GM21423 (cell line): ENCODE measurements around the gene GALNT12.
A peak's percentile ranks its signal among the peaks of the same experiment; 100 is the strongest.

Experiments
- ATAC-seq: cut with Tn5 transposase; IDR thresholded peaks from one replicate; pipeline ENCODE4 v1.9.1; 2021; ENCODE audit warnings: mild to moderate bottlenecking, moderate library complexity; ENCODE audit not compliant: unreplicated experiment

The GALNT12 gene

GRCh38 chr9:98781588-98782383 lies 25.7 kb upstream of the GALNT12 start:
- no peak for ATAC-seq

- no peak for ATAC-seq
Measured at GRCh38 chr9:98783518-98784226, 23.8 kb upstream of the GALNT12 start.

DNA sequence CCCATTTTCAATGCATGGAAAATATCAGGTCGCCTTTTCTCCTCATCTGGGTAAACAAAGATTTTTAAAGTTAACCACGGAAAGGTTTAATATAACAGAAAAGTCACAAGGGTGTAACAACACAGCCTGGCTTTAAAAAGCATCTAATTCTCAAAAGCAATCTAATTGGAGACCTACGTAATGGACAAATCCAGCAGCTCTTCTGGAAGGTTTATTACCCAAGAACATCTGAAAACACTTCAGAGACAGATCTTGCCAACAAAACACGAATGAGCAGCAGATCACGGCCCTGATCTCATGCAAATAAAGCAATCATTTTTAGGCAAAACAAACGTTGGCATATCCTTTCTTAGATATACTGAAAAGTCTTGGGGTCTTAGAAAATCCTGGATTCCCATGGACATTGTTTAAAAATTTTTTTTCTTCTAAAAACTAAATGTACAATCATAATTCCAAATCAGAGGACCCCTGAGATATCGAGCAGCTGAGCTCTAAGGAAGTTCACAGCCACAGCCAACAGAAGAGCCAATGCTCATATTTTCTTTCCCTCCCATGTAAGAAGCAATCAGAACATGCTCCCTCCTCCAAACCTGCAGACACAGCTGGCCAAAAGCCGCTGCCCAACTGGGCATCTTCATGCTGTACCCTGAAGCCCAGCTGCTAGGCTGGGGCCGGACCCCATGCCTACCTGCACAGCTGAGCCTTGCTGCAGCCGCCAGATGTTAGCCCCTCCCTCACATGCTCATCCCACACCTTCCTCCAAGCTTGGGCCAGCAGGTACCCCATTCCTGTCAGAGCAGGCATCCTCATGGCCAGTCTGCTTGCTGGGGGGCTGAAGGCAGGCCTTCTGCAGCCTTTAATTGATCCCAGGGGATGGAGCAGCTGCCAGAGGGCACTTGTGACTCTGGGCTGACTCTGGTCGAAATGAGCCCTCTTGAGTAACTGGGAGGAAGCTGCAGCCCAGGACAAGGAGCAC lies 22.4 kb upstream of the GALNT12 start:
- no peak for ATAC-seq

DNA sequence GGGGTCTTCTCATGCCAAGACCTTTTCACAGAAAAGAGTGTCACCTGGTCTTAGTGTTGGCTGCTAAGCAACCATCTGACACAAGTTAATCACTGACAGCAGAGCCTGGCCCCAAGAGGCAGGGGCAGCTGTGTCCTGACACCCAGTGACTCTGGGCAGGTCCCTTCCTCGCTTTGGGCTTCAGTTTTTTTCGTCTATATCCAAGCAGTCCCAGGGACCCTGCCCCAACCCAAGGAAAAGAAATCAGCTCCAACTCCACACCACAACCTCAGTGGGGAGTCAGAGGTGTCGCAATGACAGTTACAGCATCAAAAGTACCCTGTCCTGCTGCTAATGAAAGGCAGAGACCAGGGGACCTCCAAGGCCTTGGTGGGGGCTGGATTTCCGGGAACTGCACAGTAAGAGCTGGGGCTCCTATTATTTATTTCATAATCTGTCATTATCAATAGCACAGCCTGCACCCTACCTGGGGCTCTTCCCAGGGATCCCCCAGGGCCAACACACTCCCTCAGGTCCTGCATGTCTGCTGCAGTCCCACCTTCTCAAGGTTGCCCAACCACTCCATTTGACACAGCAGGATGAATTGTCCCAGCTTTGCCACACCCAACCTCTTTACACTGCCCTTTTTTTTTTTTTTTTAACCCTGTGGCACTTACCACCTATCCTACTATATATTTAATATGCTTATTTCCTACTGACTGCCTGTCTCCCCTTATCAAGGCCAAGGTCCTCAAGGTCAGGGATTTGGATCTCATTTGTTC lies 20.5 kb upstream of the GALNT12 start:
- ATAC-seq: no peak

- no peak for ATAC-seq
Measured at GRCh38 chr9:98787766-98788335, 19.6 kb upstream of the GALNT12 start.

DNA sequence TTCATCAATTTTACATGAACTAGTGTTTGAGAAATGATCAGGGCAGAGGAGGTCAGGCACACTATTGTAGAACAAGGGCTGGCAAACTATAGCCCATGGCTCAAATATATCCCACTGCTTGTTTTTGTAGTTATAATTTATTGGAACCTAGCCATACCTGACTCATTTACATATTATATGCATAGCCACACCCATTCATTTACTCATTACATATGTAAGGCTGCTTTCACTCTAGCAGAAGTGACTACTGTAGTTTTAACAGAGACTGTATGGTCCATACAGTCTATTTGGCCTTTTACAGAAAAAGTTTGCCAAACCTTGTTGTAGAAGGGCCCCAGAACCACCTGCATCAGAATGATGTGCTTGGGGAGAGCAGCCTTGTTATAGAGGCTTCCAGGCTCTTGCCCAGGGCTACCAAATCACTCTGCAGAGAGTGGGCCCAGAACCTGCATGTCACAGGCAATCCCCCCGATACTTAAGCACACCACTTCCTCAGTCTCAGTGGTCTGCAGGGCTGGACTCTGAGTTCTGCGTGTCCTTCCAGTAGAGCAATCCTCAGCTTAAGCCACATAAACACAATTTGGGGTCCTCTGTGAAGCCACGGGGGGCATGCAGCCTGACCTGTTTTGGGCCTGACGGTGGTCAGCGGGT lies 17.9 kb upstream of the GALNT12 start:
- ATAC-seq: no peak

GRCh38 chr9:98790134-98790841 lies 17.2 kb upstream of the GALNT12 start:
- ATAC-seq: no peak

GRCh38 chr9:98790842-98791607 lies 16.4 kb upstream of the GALNT12 start:
- ATAC-seq: peak; percentile 55

DNA sequence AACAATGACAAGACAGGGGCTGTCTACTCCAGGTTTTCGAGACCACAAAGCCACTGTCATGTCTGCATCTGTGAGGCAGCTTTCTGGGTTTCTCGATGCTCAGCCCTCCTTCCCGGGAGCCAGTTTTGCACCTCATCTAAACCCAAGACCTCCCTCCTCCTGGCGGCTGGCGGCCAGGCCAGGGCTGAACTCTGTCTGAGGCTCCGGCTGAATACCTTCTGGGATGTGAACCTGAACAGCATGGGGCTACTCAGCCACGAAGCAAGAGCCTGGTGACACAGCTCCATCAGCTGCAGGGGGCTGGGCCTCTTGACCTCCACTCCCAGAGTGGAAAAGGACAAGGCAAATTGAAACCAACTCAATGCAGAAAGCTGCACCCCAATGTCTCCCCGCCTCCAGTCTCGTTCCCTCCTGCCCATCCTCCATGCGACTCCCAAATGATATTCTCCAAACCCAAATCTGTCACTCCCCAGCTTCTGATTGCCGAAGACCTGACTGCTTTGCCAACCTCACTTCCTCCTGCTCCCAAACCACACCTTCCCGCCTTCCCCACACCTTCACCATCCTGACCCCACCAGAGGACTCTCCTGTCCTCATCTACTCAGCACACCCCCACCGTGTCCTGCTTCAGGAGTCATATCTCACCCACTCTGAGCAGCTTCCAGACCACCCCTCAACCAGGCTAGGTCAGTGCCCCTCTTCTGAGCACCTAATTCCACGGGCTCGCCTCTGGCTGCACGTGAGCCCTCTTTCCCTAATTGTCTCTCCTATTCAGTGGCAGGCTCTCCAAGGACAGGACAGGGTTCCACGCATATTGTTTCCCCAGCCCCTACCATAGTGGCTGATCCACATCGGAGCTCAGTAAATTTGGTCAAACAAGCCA lies 15.6 kb upstream of the GALNT12 start:
- ATAC-seq: no peak

DNA sequence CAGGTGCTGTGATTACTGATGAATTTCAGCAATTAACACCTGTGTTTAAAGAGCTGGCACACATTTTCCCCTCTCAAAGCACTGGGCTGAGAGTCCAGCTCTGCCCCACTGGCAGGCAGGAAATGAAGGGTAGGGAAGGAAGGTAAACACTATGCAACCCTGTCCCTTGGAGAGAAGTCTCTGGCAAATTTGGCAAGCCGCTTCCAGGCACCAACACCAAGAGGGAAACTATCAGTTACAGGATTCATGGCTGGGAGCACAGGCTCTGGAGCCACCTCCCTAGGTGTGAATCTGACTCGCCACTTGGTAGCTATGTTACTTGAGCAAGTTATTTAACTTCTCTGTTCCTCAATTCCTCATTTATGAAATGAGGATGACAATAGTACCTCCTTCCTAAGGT lies 14.4 kb upstream of the GALNT12 start:
- no peak for ATAC-seq

DNA sequence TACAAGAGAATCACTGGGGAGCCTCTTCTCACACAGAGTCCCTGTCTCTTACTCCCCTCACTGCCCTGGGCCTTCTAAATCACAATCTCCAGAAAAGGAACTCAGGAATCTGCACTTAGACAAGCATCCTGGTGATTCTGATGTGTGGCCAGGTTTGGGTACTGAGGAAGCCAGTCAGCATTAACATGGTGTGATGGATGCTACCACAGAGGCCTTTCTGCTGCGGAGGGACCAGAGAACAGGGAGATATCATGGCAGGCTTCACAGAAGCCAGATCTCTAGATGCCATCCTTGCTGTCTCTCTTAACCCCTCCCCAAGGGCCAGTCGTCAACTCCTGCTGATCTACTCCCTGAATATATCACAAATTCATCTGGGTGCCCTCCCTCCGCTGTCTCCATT lies 12.7 kb upstream of the GALNT12 start:
- no peak for ATAC-seq

- no peak for ATAC-seq
Measured at GRCh38 chr9:98795295-98795955, 12.0 kb upstream of the GALNT12 start.

DNA sequence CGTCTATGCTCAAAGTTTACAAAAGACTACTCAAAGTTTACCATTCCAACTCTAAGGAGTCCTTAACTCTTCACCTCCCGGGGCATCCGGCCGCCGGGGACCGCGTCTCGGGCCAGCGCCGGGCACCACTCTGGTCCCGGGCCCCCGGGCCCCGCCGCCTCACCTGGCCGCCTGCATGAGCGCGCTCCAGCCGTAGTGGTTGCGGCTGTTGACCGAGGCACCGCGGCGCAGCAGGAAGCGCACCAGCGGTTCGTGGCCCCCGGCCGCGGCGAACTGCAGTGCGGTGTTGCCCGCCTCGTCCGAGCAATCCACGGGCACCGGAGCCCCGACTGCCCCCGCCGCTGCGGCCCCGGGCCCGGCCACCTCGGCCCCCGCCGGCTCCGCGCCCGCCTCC lies 11.5 kb upstream of the GALNT12 start:
- ATAC-seq: peak; percentile 29

DNA sequence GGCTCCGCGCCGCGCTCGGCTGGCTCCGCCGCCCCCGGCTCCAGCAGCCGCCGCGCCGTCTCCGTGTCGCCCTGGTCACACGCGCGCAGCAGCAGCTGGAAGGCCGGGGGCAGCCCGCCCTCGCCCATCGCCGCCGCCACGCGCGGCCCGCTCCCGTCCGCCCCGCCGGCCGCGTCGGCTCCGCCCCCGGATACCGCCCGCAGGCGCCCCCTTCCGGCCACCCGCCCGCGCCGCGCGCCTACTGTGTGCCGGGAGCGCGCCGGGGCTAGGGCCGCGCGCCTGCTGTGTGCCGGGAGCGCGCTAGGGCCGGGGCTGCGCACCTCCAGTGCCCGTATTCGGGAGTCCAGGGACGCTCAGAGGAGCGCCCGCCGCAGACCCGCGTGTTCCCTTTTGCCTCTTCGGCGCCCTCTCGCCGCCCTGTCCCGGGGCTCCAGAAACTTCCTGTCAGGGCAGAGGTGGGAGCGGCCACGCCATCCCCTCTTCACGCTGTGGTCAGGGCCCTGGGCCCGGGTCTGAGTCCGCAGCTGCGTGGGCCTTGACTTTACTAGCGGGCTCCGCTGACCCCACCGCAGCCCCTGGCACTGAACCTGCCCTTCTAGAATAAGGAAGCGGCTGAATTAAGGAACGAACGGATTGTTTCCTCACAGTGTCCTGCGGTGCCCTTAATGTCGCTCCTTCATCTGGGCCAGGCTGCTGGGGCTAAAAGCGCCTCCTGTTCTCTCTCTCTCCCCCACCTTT lies 10.9 kb upstream of the GALNT12 start, which contains the start of gene ANKS6:
Gene ANKS6, minus strand, starts transcription at position 192 of the 738 bp plus-strand sequence. Its CDS starts 64 bp downstream, at position 128.
- ATAC-seq: peak; percentile 94

DNA sequence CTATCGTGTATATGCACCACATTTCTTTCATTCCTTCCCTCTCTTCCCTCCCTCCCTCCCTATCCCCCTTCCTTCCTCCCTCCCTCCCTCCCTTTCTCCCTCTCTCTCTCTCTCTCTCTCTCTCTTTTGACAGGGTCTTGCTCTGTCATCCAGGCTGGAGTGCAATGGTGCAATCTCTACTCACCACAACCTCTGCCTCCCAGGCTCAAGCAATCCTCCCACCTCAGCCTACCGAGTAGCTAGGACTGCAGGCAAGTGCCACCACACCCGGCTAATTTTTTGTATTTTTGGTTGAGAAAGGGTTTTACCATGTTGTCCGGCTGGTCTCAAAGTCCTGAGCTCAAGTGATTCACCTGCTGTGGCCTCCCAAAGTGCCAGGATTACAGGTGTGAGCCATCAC lies 10.0 kb upstream of the GALNT12 start:
- no peak for ATAC-seq

GRCh38 chr9:98798254-98798653 lies 9.2 kb upstream of the GALNT12 start:
- ATAC-seq: no peak
